CD4-positive, alpha-beta T cell treated with Interferon alpha-2 for 1 hour (primary cell): ENCODE measurements around the gene GLCCI1.

Experiments used
- DNase-seq, 2 donors: peaks; one replicate each; pipeline ENCODE4 v3.0.0-alpha.2; 2020 to 2022

Gene GLCCI1

GRCh38 chr7:7968544-7969305 lies at the start of gene GLCCI1:
GLCCI1 (plus strand) TSS chr7:7968796; CDS start chr7:7969351, 555 bp downstream.
- DNase-seq: peak; percentile 96 to 98

DNA sequence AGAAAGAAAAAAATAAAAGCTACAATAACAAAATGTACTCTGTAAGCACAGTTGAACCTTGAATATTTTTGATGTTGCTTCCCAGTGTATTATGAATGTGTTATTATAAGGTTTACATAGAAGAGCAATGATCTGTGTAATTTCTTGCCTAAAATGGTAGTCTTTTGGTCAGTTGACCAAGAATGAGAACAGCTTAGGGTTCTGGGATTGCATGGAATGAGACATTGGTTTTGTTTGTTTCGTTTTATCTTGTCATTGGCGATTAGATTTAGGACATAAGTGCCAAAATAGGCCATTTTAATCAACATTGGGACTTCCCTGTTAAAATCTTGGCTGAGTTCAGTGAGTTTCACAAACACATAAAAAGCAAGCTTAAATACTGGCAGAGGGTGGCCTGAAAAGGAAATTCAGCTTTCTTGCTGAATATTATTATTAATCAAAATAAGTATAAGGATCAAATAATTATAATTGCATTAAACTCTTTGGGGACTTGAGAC lies 49.1 kb upstream of the GLCCI1 start:
- no peak for DNase-seq

GRCh38 chr7:7920056-7920455 lies 48.5 kb upstream of the GLCCI1 start:
- no peak for DNase-seq

DNA sequence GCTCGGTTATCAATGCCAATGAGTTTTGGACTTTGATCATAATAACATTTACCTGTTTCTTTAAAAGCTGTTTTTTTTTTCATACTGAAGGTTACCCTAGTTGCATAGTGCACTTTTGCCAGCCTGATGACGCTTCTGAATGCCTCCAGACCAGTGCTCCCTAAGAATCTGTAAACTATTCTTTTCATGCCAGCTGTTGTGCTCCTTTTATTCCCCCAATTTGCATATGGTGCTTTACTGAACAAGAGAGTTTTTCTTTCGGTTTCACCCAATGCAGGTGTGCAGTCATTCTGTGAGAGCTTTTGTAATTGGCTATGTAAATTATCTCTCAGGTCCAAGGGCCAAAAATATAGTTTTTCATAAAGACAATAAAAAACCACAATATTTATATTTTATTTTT lies 48.1 kb upstream of the GLCCI1 start:
- DNase-seq: peak; percentile 25 to 68

GRCh38 chr7:7921830-7922229 lies 46.8 kb upstream of the GLCCI1 start:
- DNase-seq: no peak

- no peak for DNase-seq
These were observed 45.8 kb upstream of the GLCCI1 start for GRCh38 chr7:7922684-7923385.

GRCh38 chr7:7923818-7924217 lies 44.8 kb upstream of the GLCCI1 start:
- DNase-seq: no peak

GRCh38 chr7:7924303-7924702 lies 44.3 kb upstream of the GLCCI1 start:
- DNase-seq: no peak

DNA sequence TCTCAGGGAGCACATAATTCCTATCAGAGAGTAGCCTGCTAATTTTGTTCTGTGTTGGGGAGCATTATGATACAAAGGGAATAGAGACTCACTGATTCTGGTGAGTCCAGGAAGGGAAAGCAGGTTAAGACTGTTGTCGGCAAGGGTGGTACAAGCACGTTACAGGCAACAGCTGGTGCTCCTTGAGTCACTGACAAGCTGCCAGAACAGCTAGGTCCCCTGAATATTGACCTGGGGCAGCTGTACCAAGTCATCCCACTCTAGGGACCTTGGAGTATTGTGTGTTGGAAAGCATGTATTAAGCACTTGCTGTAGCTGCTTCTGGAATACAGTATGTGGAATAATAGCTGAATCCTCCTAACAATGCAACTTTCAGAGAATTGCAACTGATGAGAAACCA lies 37.0 kb upstream of the GLCCI1 start:
- DNase-seq: no peak

DNA sequence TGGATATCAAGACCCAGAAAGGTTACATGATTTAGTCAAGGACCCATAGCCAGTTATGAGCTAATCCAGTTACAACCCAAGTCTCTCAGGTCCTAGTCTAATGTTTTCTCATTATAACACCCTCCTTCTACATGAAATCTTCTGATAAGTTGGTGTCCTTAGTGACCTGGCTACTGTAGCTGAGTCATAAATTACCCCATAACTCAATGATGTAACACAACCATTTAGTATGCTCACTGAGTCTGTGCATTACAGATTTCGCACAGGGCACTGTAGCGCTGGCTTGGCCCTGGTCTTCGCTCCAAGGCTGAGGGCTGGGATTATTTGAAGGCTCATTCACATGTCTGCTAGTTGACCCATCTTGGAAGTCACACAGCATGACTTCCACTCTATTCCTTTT lies 36.0 kb upstream of the GLCCI1 start:
- DNase-seq: no peak

DNA sequence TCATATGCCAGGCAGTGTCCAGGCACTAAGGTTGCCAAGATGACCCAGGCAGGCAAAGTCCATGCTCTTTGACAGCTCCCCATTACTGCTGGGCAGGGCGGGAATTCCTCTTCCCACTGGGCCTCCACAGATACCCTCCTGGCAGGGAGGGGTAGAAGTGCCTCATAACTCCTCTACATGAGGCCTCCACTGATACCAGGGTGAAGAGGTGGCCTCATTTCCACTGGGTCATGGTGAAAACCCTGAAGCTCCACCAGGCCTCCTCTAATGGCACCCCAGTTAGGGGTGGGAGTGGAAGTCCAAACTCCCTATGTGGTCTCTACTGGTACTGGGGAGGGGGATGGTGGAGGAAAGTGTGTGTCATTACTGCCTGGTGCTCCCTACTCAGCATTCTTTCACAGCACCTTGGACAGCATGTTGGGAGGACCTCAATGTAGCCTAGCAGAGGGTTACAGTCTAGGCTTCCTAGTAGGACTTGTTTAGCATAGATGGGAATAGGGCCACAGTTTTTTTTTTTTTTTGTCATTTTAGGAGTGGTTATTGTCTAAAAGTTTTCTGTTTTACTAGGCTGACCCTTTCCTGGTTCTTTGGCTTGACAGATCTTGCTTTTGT lies 34.6 kb upstream of the GLCCI1 start:
- no peak for DNase-seq

- no peak for DNase-seq
These were observed 33.7 kb upstream of the GLCCI1 start for GRCh38 chr7:7934945-7935344.

DNA sequence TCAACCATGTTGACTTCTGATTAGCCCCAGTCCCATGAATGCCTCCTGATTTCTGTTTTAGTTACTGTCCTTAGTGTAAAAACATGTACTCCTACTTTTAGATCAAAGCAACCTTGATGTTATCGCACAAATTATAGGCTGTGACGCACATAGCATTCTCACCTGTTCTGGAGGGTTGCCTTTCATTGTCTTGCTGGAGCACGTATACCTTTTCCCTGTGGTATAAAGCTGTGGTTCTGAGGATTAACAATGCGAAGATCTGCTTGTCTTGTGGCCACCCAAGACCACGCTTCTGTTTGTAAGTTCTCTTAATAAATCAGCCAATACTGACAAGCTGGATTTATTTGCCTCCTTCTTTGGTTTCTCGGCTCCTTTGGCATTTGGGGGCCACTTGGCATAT lies 30.1 kb upstream of the GLCCI1 start:
- no peak for DNase-seq

DNA sequence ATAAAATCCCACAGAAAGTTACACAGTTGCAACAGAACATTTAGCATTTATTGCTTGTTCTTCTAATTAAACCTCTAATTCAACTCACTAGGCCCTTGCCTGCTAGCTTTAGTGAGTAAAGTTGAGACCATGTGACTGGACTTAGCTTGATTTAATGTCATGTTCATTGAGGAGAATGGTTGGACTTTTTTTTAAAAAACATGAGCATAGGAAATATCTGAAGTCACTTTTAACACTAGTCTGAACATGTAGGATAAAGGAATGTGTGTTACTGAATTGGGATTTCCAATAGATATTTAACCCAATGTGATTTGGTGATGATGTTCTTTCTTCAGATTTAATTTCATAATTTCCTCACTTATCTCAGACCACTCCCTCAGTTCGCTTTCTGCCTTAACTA lies 24.6 kb upstream of the GLCCI1 start:
- DNase-seq: no peak

- DNase-seq: peak; percentile 46 to 75
These were observed 23.8 kb upstream of the GLCCI1 start for GRCh38 chr7:7944619-7945282.

- DNase-seq: no peak
These were observed 22.1 kb upstream of the GLCCI1 start for GRCh38 chr7:7946486-7946885.

DNA sequence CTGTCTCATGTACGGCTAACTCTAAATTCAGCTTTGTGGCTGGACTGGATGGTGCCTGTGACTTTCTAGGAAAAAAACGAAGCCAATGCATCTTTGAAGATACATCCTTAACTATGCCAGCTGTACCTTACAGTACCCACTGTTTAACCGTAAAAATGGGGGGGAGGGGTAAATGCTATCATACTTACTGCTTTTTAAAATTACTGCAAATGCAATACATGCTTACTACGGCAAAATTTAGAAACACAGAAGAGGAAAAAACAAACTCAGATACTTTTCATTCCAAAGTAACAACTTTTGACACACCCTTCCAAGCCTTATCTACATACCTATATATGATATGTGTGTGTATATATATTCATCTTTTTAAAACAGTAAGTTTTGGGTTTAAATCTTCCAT lies 20.4 kb upstream of the GLCCI1 start:
- DNase-seq: no peak

DNA sequence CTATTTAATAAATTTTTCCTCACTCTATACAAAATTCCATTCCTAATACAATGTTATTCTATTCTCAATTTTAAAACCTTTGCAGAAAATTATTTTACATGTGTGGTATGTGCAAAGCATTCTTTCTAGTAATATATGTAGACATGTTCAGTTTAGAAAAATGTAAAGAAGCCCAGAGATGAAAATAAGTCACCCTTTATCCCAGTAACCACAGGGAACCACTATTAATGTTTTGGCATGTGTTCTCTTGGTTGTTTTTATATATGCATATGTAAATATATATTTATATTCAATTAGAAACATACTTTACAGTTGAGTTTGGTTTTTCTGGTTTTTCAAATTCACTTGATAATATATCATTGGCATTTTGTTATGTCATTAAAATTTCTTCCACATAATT lies 14.8 kb upstream of the GLCCI1 start:
- no peak for DNase-seq

GRCh38 chr7:7956531-7957128 lies 12.0 kb upstream of the GLCCI1 start:
- no peak for DNase-seq

DNA sequence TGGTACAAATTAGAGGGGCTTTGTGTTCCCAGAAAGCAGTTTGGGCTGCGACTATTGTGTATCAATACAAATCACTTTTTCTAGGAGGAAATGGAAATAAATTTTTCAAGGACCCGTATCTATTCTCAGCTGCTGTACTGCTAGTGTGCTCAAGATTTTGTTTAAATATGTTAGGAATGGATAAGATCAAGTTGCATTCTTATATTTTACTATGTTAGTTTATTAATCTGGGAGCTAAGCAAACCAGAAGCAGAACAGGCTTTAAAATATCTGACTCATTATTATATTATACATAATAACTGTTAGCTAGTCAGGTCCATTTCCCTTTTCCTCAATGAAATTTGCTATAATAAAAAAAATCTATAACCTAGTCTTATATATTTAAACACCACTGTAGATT lies 11.1 kb upstream of the GLCCI1 start:
- no peak for DNase-seq

GRCh38 chr7:7959979-7960670 lies 8.5 kb upstream of the GLCCI1 start:
- no peak for DNase-seq

- no peak for DNase-seq
These were observed 5.7 kb upstream of the GLCCI1 start for GRCh38 chr7:7962851-7963250.
